OCI-LY1 (cell line): ENCODE results near the gene CELF3.

Experiments
- H2AFZ ChIP-seq: fragments of 200-600 bp; sonication (generic), shearing (Covaris generic); 2 replicates; pipeline ENCODE4 v1.6.0; 2014; ENCODE audit warnings: antibody characterized with exemption, mild to moderate bottlenecking, low read length
- H3F3A ChIP-seq: fragments of 200-600 bp; sonication (generic), shearing (Covaris generic); 2 replicates; pipeline ENCODE4 v1.6.0; 2014; ENCODE audit warnings: mild to moderate bottlenecking, antibody characterized with exemption, low read length, moderate library complexity; ENCODE audit not compliant: insufficient read depth
- H3K27ac ChIP-seq: fragments of 200-600 bp; sonication (generic); 2 replicates; pipeline ENCODE4 v1.5.1; 2014; ENCODE audit warnings: low read length, mixed run types, mild to moderate bottlenecking, low read depth; ENCODE audit not compliant: poor library complexity, severe bottlenecking
- H3K27me3 ChIP-seq: fragments of 200-600 bp; sonication (generic); 2 replicates; pipeline ENCODE4 v1.6.0; 2014; ENCODE audit warnings: antibody characterized with exemption, mild to moderate bottlenecking, low read length, moderate library complexity; ENCODE audit not compliant: insufficient read depth
- H3K36me3 ChIP-seq: fragments of 200-600 bp; sonication (generic); 2 replicates; pipeline ENCODE4 v1.6.1; 2014; ENCODE audit warnings: mild to moderate bottlenecking, antibody characterized with exemption, low read length, moderate library complexity, mixed read lengths; ENCODE audit not compliant: insufficient read depth
- H3K4me1 ChIP-seq: fragments of 200-600 bp; sonication (generic); 2 replicates; pipeline ENCODE4 v1.5.1; 2014; ENCODE audit warnings: mild to moderate bottlenecking, low read length, moderate library complexity; ENCODE audit not compliant: insufficient read depth, severe bottlenecking
- H3K4me2 ChIP-seq: fragments of 200-600 bp; sonication (generic), shearing (Covaris generic); 2 replicates; pipeline ENCODE4 v1.6.1; 2014; ENCODE audit warnings: low read length
- H3K4me3 ChIP-seq: fragments of 200-600 bp; sonication (generic); 2 replicates; pipeline ENCODE4 v1.5.1; 2014; ENCODE audit warnings: low read length, low read depth, mild to moderate bottlenecking, mixed read lengths; ENCODE audit not compliant: poor library complexity, severe bottlenecking
- H3K79me2 ChIP-seq: fragments of 200-600 bp; shearing (Covaris generic); 2 replicates; pipeline ENCODE4 v1.6.1; 2016; ENCODE audit warnings: mixed run types, low read length, mixed read lengths; ENCODE audit not compliant: insufficient read depth
- H3K9ac ChIP-seq: fragments of 200-600 bp; sonication (generic), shearing (Covaris generic); 2 replicates; pipeline ENCODE4 v1.6.1; 2014; ENCODE audit warnings: mild to moderate bottlenecking, low read length, mixed read lengths
- H3K9me2 ChIP-seq: fragments of 200-600 bp; sonication (generic), shearing (Covaris generic); 2 replicates; pipeline ENCODE4 v1.6.1; 2014; ENCODE audit warnings: low read depth, mild to moderate bottlenecking, low read length, mixed read lengths
- H3K9me3 ChIP-seq: fragments of 200-600 bp; shearing (Covaris generic); 2 replicates; pipeline ENCODE4 v1.6.1; 2014; ENCODE audit warnings: low read length, mixed read lengths
- H4K20me1 ChIP-seq: fragments of 200-600 bp; sonication (generic), shearing (Covaris generic); 2 replicates; pipeline ENCODE4 v1.6.0; 2016; ENCODE audit warnings: mild to moderate bottlenecking, low read length; ENCODE audit not compliant: insufficient read depth
- EZH2 ChIP-seq: fragments of 200-600 bp; sonication (generic), shearing (Covaris generic); IDR thresholded peaks from 2 replicates; pipeline ENCODE4 v1.8.0; 2017; ENCODE audit warnings: borderline replicate concordance, mixed run types, mild to moderate bottlenecking, antibody characterized with exemption, low read length, moderate library complexity, mixed read lengths
- TF ChIP-seq, protein P1 (sequence below): fragments of 200-600 bp; sonication (generic), shearing (Covaris generic); IDR thresholded peaks from 2 replicates; pipeline ENCODE4 v1.5.1; 2017; ENCODE audit warnings: mild to moderate bottlenecking, antibody characterized with exemption, low read length, moderate library complexity, mixed read lengths

The CELF3 gene

DNA sequence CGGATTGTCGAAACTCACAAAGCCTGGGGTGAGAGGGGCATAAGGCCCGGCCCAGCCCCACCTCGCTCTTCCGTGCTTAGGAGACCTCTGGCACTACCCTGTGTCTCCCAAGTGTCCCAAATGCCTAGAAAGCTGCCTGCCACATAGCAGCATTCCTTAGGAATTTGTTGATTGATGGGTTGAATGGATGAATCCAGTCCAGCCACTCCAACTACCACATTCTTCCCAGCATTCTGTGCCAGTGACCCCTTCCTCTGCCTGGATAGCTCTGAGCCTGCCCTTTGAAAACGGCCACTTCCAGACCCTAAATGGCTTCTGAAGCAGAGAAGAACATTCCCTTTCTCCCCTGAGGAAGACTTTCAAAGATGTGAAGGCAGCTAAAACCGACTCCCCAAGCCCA, 11.5 kb downstream of the CELF3 start:
- H3K9ac ChIP-seq: no peak overlapping the region
- H3K4me3 ChIP-seq: no peak overlapping the region
- H3K4me1 ChIP-seq: no peaks in the 10 kb centered on the region
- TF ChIP-seq, protein P1, sequence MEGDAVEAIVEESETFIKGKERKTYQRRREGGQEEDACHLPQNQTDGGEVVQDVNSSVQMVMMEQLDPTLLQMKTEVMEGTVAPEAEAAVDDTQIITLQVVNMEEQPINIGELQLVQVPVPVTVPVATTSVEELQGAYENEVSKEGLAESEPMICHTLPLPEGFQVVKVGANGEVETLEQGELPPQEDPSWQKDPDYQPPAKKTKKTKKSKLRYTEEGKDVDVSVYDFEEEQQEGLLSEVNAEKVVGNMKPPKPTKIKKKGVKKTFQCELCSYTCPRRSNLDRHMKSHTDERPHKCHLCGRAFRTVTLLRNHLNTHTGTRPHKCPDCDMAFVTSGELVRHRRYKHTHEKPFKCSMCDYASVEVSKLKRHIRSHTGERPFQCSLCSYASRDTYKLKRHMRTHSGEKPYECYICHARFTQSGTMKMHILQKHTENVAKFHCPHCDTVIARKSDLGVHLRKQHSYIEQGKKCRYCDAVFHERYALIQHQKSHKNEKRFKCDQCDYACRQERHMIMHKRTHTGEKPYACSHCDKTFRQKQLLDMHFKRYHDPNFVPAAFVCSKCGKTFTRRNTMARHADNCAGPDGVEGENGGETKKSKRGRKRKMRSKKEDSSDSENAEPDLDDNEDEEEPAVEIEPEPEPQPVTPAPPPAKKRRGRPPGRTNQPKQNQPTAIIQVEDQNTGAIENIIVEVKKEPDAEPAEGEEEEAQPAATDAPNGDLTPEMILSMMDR: no peak
- TF ChIP-seq EZH2: no peak
- H2AFZ ChIP-seq: no peak overlapping the region
- H3K4me2 ChIP-seq: no peak overlapping the region
- H3K9me2 ChIP-seq: no peaks in the 10 kb centered on the region
- H4K20me1 ChIP-seq: no peaks in the 10 kb centered on the region
- H3K27ac ChIP-seq: no peak overlapping the region
- H3K9me3 ChIP-seq: no peaks in the 10 kb centered on the region
- no peaks in the 10 kb centered on the region for H3K79me2 ChIP-seq
- no peaks in the 10 kb centered on the region for H3K27me3 ChIP-seq
- 0 out of 2 replicates have a peak, but pooled peaks cover 4% of the 10 kb centered on the region for H3K36me3 ChIP-seq
- H3F3A ChIP-seq: no peaks in the 10 kb centered on the region

DNA sequence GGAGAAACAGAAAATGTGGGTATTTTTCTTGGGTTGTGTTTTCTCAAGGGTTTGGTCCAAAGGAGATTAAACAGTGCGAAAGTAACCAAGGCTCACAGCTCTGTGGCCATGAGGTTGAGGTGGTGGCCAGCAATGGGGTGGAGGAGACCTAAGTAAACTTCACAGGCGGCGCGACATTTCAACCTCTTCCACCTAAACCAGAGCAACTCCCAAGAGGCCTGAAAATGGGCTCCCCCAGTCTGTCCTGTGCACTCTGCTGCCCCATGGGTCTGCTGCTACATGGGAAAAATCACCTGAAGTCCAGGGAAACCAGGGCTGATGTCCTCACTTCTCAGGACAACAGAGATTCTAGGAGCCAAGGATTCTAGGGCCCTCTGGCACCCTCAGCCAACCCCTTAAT, 12.4 kb downstream of the CELF3 start:
- H3K27ac ChIP-seq: no peak overlapping the region
- no peak overlapping the region for H3K4me3 ChIP-seq
- no peaks in the 10 kb centered on the region for H3K9me3 ChIP-seq
- H3F3A ChIP-seq: no peaks in the 10 kb centered on the region
- no peaks in the 10 kb centered on the region for H3K79me2 ChIP-seq
- H3K9ac ChIP-seq: no peak overlapping the region
- no peaks in the 10 kb centered on the region for H3K4me1 ChIP-seq
- no peaks in the 10 kb centered on the region for H3K27me3 ChIP-seq
- no peaks in the 10 kb centered on the region for H3K9me2 ChIP-seq
- H3K4me2 ChIP-seq: no peak overlapping the region
- H4K20me1 ChIP-seq: no peaks in the 10 kb centered on the region
- TF ChIP-seq, protein P1: no peak
- TF ChIP-seq EZH2: no peak
- 0 out of 2 replicates have a peak, but pooled peaks cover 9% of the 10 kb centered on the region for H3K36me3 ChIP-seq
- no peak overlapping the region for H2AFZ ChIP-seq

DNA sequence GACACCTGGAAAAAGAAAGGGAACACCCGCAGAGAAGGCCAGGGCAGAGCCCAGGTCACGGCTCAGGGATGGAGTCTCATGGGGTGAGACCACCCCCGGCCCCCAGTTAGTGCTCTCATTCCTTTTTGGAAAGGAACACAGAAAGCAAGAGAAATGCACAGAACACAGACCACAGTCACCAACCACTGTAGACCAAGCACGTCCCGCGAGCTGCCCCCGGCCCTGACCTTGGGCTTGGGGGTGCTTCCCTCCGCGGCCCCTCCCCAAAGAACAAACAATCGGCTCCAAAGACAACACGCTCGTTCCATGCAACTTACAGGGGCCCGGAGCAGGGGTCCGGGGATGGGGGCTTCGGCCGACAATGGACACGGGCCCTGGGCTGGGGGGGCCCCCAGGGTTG, 12.8 kb downstream of the CELF3 start:
- no peaks in the 10 kb centered on the region for H3K9me2 ChIP-seq
- H3K9me3 ChIP-seq: no peaks in the 10 kb centered on the region
- no peak overlapping the region for H3K4me3 ChIP-seq
- 0 out of 2 replicates have a peak, but pooled peaks cover 10% of the 10 kb centered on the region for H3K36me3 ChIP-seq
- no peaks in the 10 kb centered on the region for H3K27me3 ChIP-seq
- H3K4me1 ChIP-seq: no peaks in the 10 kb centered on the region
- no peak overlapping the region for H3K9ac ChIP-seq
- TF ChIP-seq, protein P1: no peak
- no peak for TF ChIP-seq EZH2
- no peaks in the 10 kb centered on the region for H3F3A ChIP-seq
- H3K27ac ChIP-seq: no peak overlapping the region
- H2AFZ ChIP-seq: no peak overlapping the region
- H3K4me2 ChIP-seq: no peak overlapping the region
- H4K20me1 ChIP-seq: no peaks in the 10 kb centered on the region
- H3K79me2 ChIP-seq: no peaks in the 10 kb centered on the region
